ENCODE results near the gene IHH. TPM values are rescaled to one million over a fixed set of nuclear protein-coding genes. Genes with fewer than 3 reads are reported as not detected.

IHH gene
- polyA plus RNA-seq, 1 experiment = 0.05 TPM

GRCh38 chr2:219054956-219055903 is 5.5 kb downstream of the IHH start:
- Histone ChIP-seq H3K4me3 (ENCODE audit: low read depth, low read length) (no peak overlapping the region), H3K36me3 (ENCODE audit: control insufficient read depth, insufficient read depth, low read length) (no peaks in the 10 kb centered on the region), H3K27me3 (ENCODE audit: control insufficient read depth, insufficient read depth, low read length) (peaks cover 44% of the 10 kb centered on the region)
- CTCF ChIA-PET = interaction anchor here (1.1 to 13.7 kb wide), 6 partner anchors 9 to 98 kb away, joined by 4 to 211 read pairs (median 84); partner anchors contain the start of gene NHEJ1
- no peak for DNase-seq (ENCODE audit: low read depth)
- TF ChIP-seq CTCF (IDR thresholded peaks at IDR 0.05; ENCODE audit: insufficient read depth, low read depth, low read length) = no peak
- POLR2A ChIA-PET = no interaction called here

GRCh38 chr2:219049282-219049681 is 11.4 kb downstream of the IHH start:
- Histone ChIP-seq H3K36me3 (ENCODE audit: control insufficient read depth, insufficient read depth, low read length) (no peaks in the 10 kb centered on the region), H3K27me3 (ENCODE audit: control insufficient read depth, insufficient read depth, low read length) (peaks cover 4% of the 10 kb centered on the region), H3K4me3 (ENCODE audit: low read depth, low read length) (no peak overlapping the region)
- no peak for TF ChIP-seq CTCF (IDR thresholded peaks at IDR 0.05; ENCODE audit: insufficient read depth, low read depth, low read length)
- DNase-seq (ENCODE audit: low read depth) = no peak
- POLR2A ChIA-PET = no interaction called here
- CTCF ChIA-PET = interaction anchor here (1.3 to 2.3 kb wide), 3 partner anchors 9 to 105 kb away, joined by 6 to 13 read pairs (median 6); no protein-coding TSS in a partner anchor

GRCh38 chr2:219045937-219046550 is 14.7 kb downstream of the IHH start:
- TF ChIP-seq CTCF (IDR thresholded peaks at IDR 0.05; ENCODE audit: insufficient read depth, low read depth, low read length) = no peak
- Histone ChIP-seq H3K36me3 (ENCODE audit: control insufficient read depth, insufficient read depth, low read length) (no peaks in the 10 kb centered on the region), H3K4me3 (ENCODE audit: low read depth, low read length) (no peak overlapping the region), H3K27me3 (ENCODE audit: control insufficient read depth, insufficient read depth, low read length) (peaks cover 8% of the 10 kb centered on the region)
- ChIA-PET POLR2A (no interaction called here), CTCF (interaction anchor here (1.1 to 2.7 kb wide), 7 partner anchors 8 to 102 kb away, joined by 3 to 16 read pairs (median 5); no protein-coding TSS in a partner anchor)
- DNase-seq (ENCODE audit: low read depth) = no peak

DNA sequence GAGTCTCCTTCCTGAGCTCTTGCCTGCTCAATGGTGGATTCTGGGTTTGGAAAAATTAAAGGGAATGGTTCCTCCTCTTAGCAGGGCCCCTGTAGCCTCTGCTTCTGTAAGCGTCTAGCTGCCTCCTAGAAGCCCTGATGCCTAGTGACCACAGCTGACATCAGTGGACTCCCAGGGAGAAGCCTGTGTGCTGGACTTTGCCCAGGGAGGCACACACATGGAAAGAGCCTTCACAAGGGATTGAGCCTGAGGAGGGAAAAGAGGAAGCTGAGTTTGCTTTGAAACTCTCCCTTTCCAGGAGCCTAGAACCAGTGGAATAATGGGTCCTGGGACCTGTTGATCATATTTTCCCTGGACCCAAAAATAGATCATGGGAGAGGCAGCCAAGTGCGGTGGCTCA is 18.0 kb downstream of the IHH start:
- CTCF ChIA-PET = interaction anchor here (0.8 to 3.3 kb wide), 6 partner anchors 13 to 117 kb away, joined by 3 to 17 read pairs (median 3); no protein-coding TSS in a partner anchor
- no peak for DNase-seq (ENCODE audit: low read depth)
- peaks cover 18% of the 10 kb centered on the region for H3K27me3 ChIP-seq (ENCODE audit: control insufficient read depth, insufficient read depth, low read length)
- POLR2A ChIA-PET = no interaction called here
- no peak for TF ChIP-seq CTCF (IDR thresholded peaks at IDR 0.05; ENCODE audit: insufficient read depth, low read depth, low read length)
- no peaks in the 10 kb centered on the region for H3K36me3 ChIP-seq (ENCODE audit: control insufficient read depth, insufficient read depth, low read length)
- no peak overlapping the region for H3K4me3 ChIP-seq (ENCODE audit: low read depth, low read length)

GRCh38 chr2:219042157-219042556 is 18.6 kb downstream of the IHH start:
- CTCF ChIA-PET = interaction anchor here (0.8 to 3.3 kb wide), 9 partner anchors 12 to 118 kb away, joined by 3 to 17 read pairs (median 5); no protein-coding TSS in a partner anchor
- no peak for DNase-seq (ENCODE audit: low read depth)
- H3K27me3 ChIP-seq (ENCODE audit: control insufficient read depth, insufficient read depth, low read length) = peaks cover 22% of the 10 kb centered on the region
- POLR2A ChIA-PET = no interaction called here
- H3K4me3 ChIP-seq (ENCODE audit: low read depth, low read length) = no peak overlapping the region
- TF ChIP-seq CTCF (IDR thresholded peaks at IDR 0.05; ENCODE audit: insufficient read depth, low read depth, low read length) = no peak
- no peaks in the 10 kb centered on the region for H3K36me3 ChIP-seq (ENCODE audit: control insufficient read depth, insufficient read depth, low read length)
